Activated CD4-positive, alpha-beta T cell treated with anti-CD3 and anti-CD28 coated beads for 4 hours (primary cell): ENCODE results near the gene BIRC5.
"Not testable (repeated sequence)": the region's sequence is repeated elsewhere in the genome, so short reads cannot be mapped to it uniquely, and the experiment has no call there.

ENCODE experiments used
- DNase-seq, 2 donors: peaks; one replicate each; pipeline ENCODE4 v3.0.0-alpha.2; 2020

BIRC5 gene

DNA sequence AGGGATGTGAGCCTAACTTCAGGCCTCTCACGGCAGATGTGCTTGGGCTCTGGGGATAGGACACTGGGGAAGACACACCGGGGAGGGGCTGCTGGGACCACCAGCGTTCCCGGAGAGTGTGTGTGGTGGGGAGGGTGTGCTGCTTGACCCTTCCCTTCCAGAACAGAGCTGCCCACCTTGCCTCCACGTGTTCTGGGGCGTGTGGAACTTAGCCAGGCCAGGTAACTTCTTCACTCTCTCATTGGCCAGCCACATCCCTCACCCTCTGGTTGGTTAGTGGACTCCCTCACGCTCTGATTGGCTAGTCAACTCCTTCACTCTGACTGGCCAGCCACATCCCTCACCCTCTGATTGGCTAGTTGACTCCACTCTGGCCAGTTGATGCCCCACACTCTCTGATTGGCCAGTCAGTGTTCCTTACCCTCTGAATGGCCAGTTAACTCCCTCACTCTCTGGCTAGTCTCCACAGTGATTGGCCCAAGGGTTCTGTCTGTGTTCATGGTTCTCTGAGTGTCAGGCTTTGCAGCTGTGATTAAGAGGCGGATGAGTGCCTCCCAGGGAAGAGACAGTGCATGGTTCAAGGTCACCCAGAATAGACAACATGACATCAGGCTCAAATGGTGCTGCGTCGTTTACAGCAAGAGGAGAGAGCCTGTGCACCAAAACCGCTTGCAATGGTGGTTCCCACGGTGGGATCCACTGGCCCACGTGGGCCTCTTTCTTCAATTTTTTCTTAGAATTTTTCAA, 27.4 kb downstream of the BIRC5 start:
- no peak for DNase-seq

DNA sequence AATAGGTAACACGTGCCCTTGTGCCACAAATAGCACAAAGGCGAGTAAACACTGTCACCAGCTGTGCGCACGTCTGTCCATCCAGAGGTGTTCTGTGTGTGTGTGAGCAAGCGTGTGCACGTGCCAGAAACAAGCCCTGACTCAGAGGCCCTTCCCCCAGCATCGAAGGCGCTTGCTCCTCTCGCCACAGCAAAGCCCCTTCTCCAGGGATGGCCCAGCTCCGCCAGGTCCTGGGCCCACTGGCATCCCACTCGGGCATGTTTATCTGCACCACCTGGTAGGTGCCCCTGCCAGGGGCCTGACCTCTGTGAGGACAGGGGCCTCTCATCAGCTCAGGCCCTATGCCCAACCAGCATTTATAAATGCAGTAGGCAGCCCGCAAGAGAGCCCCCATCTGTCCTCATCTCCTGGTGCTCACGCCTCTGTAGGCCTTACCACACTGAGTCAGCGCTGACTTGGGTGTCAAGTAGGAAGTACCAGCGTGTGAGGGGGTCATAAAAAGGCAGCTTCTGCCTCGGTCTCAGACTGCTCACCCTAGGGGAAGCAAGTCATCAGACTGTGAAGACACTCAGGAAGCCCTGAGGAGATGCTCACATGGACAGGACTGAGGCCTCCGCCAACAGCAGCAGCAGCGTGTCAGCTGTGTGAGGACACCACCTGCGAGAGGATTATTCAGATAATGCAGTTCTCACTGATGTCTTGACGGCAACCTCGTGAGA, 28.1 kb downstream of the BIRC5 start:
- no peak for DNase-seq

DNA sequence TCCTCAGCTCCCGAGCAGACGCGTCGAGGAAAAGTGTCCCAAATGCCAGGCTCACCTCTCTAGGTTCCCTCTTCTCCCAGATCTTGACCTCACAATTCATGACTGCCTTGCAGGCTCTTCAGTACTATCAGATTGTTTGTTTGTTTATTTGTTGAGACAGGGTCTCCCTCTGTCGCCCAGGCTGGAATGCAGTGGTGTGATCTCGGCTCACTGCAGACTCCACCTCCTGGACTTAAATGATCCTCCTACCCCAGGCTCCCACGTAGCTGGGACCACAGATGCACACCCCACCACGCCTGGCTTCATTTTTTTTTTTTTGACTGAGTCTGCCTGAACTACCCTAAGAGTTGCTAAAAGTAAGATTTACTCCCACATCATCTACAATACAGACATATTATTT, 33.3 kb downstream of the BIRC5 start:
- DNase-seq, result no peak

DNA sequence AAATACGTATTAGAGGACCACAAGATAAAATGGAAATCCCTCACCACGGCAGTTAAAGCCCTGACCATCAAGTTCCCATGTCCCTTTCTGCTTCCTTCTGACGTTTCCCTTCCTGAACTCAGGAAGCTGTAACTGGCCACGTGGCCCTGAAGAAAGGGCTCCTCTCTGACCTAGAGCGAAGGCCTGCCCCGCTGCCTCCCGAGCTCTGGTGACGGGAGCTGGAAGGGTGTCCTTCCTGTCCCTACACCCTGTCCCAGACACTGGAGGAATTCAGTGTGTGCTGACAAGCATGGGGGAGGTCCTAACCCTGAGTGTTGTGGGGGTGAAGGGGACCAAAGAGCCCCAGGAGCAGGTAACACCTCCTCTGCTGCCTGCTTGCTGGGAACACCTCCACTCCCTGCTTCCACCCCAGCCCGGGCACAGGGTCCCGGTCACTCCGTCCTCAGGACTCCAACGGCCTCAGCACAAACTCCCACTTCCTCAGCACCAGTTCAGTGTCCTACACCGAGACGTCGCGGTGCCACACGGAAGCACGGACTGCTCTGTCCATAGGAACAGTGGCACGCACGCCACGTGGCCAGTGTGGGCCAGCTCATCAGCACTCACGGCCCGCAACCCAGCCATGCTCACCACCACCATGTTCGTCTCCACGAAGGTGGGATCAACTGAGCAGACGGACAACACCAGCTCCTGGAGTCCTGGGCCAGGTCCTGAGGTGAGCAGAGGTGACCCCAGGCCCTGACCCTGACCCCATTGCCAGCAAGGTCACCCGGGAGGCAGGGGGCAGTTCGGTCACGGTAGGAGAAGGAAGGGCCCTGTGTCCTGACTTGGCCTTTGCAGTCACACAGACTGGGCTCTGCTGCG, 34.2 kb downstream of the BIRC5 start:
- DNase-seq, result no peak

DNA sequence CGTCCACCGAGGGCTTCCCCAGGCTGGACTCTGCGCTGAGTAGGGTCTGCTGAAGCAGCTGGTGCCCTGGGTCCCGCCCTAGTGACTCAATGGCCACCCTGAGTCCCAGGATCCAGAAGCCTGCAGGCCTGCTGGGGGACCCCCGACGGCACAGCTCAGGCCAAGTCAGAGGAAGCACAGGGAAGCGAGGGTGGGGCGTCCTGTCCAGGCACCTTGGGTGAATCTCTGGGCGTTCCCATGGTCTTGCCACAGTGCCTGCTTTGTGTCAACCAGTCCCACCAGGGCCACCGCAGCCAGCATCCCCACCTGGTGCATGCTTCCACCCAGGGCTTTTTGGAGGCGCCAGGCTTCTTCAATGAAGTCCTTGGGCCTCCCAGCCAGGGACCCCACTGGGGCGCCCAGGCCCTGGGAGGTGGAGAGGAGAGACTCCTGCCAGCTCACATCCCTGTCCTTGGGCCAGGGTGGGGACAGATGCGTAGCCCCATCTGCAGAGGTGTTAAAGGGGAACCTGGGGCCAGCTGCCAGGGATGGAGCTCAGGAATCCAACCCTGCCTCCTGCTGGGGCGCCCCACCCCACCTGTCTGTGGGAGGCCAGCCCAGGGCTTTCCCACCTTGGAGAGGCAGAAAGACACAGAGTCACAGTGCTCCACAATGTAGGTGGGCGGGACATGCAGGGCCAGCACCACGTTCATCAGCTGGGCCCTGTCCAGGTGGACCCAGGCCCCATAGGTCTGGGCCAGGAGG, 35.2 kb downstream of the BIRC5 start:
- DNase-seq, result no peak

DNA sequence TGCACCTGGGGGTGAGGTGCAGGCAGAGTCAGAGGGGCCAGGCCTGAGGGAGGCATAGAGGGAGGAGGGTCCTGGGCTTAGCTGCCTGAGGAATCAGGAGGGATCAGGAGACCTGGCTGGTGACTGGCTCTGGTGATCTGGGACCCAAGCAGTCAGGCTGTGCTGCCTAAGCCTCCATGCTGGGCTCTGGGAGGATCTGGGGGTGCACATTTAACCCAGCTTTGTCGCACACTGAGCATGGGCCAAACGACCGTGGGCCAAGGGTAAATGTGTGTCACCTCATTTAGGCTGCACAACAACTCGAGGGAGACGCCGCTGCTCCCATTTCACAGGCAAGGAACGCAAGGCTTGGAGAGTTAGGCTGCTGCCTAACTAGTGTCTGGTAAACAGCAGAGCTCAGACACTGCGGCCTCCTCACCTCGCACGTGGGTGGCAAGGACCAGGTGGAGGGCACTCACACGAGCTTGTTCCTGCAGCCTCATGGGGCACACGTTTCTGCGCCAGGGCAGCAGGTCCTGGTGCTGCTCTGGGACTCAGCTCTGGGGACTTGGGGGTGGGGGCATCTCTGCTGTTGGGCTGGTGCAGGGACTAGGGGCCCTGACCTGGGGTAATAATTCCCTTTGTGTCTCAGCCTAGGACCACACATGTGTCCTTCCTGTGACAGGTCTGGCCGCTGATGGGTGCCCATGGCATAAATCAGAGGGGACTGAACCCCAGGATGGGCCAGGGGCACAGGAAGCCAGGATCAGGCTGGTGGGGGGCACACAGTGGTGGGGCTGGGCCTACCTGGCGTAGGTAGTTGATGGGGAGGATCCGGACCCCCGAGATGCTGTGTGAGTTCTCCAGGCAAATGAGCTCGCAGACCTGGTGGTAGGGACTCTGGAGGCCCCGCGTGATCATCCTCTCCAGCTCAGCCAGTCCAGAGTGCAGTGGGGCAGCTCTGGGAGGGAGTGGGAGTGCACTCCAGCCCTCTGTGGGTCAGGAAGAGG, 36.1 kb downstream of the BIRC5 start:
- no peak for DNase-seq

DNA sequence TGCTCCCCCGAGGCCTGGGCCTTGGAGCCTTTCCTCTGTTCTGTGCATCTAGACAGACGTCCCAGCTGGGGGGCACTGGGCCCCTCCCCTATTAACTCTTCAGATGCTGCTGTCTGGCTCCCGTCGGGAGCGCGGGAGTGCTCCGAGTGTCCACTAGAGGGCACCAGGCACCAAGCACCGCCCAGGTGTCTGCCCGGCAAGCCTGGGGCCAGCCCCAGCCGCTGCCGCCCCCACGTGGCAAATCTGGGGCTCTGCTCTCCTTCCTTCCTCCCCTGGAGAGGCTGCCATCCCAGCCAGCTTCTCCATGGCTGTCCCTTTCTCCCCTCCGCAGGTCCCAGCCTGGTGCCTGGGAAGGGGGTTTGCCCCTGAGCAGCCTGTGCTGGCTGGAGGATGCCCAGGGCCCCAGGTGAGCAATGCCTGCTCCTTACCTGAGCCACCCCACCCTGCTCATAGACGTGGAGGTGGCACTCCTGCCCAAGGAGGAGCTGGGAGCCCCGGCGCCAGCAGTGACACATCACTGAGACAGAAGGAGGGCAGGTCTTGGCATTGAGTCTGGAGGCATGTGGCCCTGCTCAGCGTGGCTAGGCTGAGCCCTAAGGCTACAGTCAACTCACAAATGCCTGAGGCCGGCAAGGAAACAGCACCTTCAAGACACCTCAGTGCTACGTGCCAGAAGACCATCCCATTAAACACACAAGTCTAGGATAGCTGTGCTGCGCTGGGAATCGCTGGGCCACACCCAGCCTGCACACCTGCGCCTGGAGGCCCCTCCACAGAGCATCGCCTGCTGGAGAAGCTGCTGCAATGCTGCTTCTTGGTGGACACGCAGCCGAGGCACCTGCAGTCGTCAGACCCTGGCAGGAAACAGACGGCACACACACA, 37.1 kb downstream of the BIRC5 start:
- peak; percentile 84 to 85 for DNase-seq

DNA sequence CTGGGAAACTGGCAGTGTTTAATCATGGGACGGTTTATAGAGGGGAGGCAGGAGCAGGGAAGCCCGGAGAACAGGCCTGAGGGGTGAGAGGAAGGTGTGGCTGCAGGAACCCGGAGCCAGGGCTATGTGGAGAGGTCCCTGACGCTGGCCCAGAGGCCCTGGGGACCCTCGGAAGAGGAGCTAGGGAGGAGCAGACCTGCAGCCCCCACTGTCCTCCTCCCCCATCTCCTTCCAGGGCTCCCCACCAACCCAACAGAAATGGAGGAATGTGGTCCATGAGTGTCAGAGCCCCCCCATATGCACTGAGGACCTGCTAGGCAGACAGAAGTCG, 37.7 kb downstream of the BIRC5 start:
- DNase-seq, result no peak

DNA sequence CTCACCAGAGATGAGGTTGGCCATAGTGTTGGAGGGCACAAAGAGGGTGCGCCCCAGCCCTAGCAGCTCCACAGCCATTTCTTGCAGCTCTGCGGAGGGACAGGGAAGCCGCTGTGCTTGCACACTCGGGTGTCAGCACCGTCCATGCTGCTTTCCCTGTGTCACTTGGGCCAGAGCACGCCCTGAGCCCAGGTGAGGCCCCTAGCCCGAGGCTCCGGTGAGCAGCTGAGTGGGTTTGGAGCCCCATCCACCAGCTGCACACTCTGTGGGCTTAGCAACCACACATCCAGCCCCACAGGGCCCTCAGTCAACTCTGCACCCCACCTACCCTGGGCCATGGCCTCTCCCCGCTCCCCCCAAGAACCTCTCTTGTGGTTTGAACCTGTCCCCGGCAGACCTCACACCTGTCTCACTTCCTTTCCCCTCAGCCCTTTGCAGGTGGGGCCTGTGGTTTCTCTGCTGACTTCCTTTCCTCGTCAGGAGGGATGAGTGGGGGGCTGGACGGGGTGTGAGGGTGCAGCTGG, 38.1 kb downstream of the BIRC5 start:
- peak; percentile 54 to 60 for DNase-seq

DNA sequence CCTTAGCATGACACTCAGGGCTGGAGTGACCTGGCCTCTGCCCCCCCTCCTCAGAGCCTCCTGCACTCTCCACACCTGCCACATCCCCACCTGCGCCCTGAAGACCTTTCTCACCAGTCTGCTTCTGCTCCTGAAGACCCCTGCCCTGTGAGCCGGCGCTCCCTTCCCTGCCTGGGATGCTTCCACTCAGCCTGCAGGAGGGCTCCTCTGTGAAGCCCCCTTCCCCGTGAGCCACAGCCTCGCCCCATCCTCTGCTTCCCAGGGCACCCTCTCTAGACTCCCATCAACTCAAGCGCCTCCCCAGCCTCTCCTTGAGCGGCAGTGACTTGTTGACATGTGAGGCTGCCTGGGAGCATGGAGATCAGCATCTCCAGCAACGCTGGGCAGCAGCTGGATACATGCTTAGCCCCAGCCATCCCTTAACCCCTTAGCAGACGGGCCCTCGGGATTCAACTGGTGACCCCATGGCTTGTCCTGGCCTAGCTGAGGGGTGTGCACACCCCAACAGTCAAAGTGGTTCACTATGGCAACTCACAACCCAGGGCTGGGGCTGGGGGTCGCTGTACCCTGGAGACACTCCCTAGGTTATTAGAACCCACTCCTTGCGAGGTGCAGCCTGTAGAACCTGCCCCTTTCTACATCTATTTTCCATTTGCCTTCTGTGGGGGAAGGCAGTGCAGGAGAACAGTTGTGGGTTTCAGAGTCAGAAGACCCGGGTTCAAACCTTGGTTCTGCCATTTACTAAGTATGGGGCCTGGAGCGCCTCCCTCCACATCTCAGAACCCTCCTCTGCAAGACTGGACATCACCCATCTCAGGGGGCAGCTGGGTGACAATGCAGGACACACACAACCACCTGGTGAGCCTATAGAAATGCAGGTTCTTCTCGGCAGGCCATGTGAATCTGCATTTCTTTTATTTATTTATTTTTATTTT, 38.9 kb downstream of the BIRC5 start:
- no peak for DNase-seq

DNA sequence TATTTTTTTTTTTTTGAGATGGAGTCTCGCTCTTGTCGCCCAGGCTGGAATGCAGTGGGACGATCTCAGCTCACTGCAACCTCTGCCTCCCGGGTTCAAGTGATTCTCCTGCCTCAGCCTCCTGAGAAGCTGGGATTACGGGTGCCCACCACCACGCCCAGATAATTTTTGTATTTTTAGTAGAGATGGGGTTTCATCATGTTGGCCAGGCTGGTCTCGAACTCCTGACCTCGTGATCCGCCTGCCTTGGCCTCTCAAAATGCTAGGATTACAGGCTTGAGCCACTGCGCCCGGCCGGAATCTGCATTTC, 39.5 kb downstream of the BIRC5 start:
- DNase-seq, result not testable (repeated sequence)

DNA sequence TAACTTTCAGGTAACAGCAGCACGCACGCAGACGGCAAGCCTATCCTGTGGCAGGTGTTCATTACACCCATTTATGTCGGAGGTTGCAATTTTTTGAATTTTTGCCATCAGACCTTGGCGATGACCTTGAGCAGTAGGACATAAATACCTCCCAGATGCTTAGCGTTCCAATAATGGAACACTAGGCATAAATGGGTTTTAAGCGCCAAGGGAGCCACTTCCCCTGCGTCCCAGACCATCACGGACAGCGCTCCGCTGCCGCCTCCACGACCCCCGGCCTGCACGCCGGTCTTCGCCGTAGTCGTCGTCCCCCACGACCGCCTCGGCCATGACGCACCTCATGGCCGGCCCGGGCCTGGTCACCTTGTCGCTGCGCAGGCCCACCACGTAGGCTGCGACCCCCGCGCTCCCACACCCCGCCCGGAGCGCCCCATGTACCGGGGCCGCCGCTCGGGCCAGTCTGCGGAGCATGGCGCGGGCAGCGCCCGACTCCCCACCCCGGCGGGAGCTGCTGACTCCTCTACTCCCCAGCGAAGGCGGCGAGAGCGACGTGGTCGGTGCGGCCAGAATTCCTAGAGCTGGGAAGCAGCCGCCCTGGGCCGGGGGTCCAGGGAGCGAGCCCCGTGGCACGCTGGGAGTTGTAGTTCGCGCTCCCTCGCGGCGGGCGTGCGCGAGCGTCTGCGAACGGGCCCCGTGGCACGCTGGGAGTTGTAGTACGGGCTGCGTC, 40.1 kb downstream of the BIRC5 start:
- DNase-seq, result peak; percentile 73 to 79

DNA sequence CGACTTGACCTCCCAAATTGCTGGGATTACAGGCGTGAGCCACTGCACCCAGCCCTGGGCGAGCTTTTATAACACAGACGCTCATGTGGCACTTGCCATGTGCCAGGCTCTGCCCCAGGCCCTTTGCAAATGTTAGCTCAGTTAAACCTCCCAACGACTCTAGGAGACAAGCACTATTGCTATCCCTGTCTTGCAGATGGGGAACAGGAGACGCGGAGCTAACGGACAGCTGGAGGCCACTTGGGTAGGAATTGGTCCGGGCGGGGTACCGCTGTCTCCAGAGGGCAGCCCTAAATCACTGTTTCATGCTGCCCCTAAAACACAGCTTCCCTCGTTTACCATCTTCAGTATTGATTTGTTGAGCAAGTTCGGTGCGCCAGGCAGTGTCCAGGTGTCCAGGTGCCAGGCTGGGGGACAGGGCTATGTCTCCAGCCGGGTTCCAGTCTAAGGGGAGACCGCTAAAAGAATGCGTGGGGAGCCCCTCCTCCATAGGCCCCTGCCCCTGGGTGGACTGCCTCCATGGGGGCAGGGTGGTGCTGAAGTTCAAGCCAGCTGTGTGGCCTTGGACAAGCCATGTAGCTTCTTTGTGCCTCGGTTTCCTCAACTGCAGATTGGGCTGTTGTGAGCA, 41.1 kb downstream of the BIRC5 start:
- DNase-seq, result no peak

DNA sequence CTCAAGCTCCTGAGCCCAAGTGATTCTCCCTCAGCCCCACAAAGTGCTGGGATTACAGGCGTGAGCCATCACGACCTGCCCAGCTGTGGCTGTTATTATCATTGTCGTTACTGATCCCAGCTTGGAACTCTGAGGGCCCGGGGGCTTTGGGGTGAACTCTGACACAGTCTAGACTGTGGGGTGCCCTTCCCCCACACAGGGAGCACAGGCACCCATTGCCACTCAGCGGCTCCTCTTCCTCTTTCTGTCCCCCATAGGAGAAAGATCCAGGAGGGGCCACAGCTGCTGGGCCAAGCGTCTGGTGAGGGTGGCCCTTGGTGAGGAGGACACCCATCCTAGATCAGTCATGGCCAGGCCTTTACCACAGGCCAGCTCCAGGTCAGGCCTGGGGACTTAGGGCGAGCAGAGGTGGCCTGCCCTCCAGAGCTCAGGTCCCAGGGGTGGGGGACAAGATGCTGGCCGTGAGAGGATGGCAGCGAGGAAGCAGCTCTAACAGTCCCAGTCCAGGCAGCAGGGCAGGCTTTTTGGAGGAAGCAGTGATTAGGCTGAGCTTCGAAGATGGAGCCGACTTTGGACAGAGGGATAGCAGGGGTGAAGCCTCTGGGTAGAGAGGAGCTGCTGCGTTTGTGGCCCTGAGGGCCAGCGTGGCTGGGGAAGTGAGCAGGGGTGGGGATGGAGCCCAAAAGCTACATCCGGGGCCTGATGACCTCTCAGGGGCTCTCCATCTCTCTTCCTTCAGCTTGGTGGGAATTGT, 42.1 kb downstream of the BIRC5 start:
- no peak for DNase-seq

DNA sequence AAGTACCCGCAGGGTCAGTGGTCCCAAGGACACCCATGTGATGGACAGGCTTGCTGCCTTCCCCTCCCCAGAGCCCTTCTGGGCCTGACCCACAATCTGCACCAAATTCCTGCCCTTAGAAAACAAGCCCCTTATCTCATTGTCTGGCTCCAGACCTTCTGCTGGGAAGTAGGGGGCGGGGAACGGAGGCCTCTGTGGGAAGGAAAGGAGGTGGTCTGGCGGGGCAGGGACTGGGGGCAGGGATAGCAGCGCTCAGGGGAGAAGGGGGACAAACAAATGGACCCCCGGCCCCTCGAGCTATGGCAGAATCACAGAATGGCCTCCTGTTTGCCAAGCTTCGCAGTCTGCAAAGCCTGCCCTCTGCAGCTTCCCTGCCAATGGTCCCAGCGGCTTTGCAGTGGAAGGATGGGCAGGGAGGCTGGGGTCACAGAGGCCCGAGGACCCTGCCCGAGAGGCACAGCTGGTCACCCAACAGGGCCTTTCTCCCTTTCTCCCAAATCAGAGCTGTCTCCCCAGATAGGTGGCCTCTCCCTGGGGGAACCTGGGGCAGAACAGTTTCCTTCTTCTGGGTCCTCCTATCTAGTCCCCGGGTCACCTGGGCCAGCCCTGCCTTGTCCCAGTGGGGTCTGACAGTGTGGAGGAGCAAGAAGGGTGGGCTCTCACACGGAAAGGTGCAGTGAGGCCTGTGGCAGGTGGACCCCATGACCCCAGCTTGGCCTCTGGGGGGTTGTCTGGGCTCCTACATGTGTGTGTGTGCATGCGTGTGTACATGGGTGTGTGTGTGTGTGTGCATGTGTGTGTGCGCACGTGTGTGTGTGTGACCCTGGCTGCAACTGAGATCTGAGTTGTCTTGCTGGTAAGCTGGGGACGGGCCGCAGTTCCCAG, 42.9 kb downstream of the BIRC5 start:
- DNase-seq, result no peak

DNA sequence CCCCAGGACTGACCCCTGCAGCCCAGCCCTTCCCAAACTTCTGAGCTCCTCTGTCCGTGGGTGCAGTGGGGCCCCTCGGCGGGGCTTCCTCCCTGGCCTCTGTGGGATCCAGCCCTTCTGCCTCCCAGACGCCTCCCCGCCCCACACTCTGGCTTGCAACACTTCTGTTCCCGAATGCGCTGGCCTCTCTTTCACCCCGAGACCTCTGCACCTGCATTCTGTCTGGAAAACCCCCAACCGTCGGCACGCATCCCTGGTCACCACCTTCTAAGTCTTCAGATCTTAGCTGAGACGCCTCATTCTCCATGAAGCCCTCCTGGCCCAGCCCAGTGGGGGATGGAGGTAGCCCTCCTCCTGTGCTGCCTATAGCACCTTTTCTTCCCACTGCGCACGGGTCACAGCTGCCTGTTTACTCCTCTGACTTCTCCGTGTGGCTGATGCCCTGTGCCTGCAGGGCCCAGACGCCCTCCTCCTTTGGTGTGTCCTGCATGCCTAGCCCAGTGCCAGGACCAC, 43.8 kb downstream of the BIRC5 start:
- DNase-seq, result peak; percentile 26 to 28
